ENCODE results near the gene HEXIM1.
"Not testable (repeated sequence)": the region's sequence is repeated elsewhere in the genome, so short reads cannot be mapped to it uniquely, and the experiment has no call there.

The HEXIM1 gene

DNA sequence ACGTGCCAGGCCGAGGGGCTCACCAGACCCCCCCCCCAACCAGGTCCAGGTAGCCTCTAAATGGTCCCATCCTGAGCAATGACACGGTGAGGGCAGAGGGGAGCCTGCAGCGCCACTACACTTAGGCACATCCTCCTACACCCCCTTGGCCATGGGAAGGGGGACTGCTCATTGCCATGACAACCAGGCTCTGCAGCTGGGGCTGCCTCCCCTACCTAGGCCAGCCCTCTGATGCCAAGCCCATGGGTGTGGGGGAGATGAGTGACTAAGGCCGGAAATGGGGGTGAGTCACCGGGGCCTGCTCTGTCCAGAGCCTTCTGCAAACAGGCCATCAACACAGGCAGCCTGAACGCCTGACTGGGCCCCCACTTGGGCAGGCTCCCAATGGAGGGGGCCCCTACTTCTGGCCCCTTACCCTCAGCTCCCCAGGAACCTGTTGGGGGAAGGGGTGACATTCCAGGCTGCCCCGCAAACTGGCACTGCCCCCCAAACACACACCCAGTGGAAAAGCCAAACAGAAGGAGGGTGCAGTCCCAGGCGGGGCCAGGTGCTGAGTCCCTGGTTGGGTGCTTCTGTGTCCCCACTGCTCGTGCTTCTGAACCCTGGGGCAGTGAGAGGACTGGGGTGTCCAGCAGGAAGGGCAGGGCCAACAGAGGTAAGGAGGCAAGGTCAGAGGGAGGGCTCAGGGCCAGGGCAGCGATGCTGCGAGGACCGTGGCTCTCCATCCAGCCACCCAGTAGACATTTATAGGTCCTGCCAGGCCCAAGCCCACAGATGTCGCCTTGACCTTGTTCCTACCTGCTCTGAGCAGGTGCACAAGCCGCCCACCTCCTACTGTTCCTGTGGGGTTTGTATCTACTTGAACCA, 24.1 kb upstream of the HEXIM1 start:
- Histone ChIP-seq H3K9ac (ENCODE audit: low read depth, low read length) (no peak overlapping the region), H3K4me3 (ENCODE audit: low read length) (no peak overlapping the region), H3K27me3 (ENCODE audit: insufficient read depth, low read length) (no peaks in the 10 kb centered on the region), H3K36me3 (ENCODE audit: insufficient read depth, low read length) (no peaks in the 10 kb centered on the region), H3K27ac (ENCODE audit: low read depth, low read length) (peak overlapping the region; percentile 37), H3K9me3 (ENCODE audit: insufficient read depth, low read depth, low read length) (no peaks in the 10 kb centered on the region), H3K4me1 (ENCODE audit: insufficient read depth, low read length) (no peaks in the 10 kb centered on the region)
- 78% methylated on average over 15 of the region's 15 CpGs for WGBS

- not testable (repeated sequence) for H3K9ac ChIP-seq (ENCODE audit: low read depth, low read length); H3K4me1 ChIP-seq (ENCODE audit: insufficient read depth, low read length); H3K36me3 ChIP-seq (ENCODE audit: insufficient read depth, low read length); H3K9me3 ChIP-seq (ENCODE audit: insufficient read depth, low read depth, low read length); H3K27me3 ChIP-seq (ENCODE audit: insufficient read depth, low read length); H3K4me3 ChIP-seq (ENCODE audit: low read length)
- H3K27ac ChIP-seq (ENCODE audit: low read depth, low read length) = peak overlapping the region; percentile 37; the same call in 1 of the 2 replicates
- WGBS = 82% methylated on average over 5 of the region's 5 CpGs
These were observed 23.5 kb upstream of the HEXIM1 start for GRCh38 chr17:45124797-45125122.

DNA sequence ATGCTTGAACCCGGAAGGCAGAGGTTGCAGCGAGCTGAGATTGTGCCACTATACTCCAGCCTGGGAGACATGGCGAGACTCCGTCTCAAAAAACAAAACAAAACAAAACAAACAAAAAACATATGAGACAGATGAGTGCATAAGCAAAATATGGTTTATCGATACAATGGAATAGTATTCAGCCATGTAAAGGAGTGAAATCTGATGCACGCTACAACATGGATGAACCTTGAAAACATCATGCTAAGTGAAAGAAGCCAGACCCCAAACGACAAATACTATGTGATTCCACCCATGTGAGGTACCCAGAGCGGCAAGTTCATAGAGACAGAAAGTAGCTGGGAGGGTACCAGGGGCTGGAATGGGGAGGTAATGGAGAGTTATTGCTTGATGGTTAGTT, 22.8 kb upstream of the HEXIM1 start:
- no peak overlapping the region for H3K27ac ChIP-seq (ENCODE audit: low read depth, low read length)
- H3K27me3 ChIP-seq (ENCODE audit: insufficient read depth, low read length) = no peaks in the 10 kb centered on the region
- no peak overlapping the region for H3K4me3 ChIP-seq (ENCODE audit: low read length)
- H3K9ac ChIP-seq (ENCODE audit: low read depth, low read length) = no peak overlapping the region
- WGBS = 96% methylated on average over 6 of the region's 8 CpGs
- peaks cover 3% of the 10 kb centered on the region; the same call in 1 of the 2 replicates for H3K4me1 ChIP-seq (ENCODE audit: insufficient read depth, low read length)
- H3K9me3 ChIP-seq (ENCODE audit: insufficient read depth, low read depth, low read length) = no peaks in the 10 kb centered on the region
- no peaks in the 10 kb centered on the region for H3K36me3 ChIP-seq (ENCODE audit: insufficient read depth, low read length)

- Histone ChIP-seq H3K9me3 (ENCODE audit: insufficient read depth, low read depth, low read length) (no peaks in the 10 kb centered on the region), H3K36me3 (ENCODE audit: insufficient read depth, low read length) (no peaks in the 10 kb centered on the region), H3K4me1 (ENCODE audit: insufficient read depth, low read length) (peaks cover 3% of the 10 kb centered on the region; the same call in 1 of the 2 replicates), H3K27me3 (ENCODE audit: insufficient read depth, low read length) (no peaks in the 10 kb centered on the region), H3K27ac (ENCODE audit: low read depth, low read length) (no peak overlapping the region), H3K4me3 (ENCODE audit: low read length) (no peak overlapping the region), H3K9ac (ENCODE audit: low read depth, low read length) (no peak overlapping the region)
- 92% methylated on average over 8 of the region's 8 CpGs for WGBS
These were observed 21.1 kb upstream of the HEXIM1 start for GRCh38 chr17:45127207-45127547.

DNA sequence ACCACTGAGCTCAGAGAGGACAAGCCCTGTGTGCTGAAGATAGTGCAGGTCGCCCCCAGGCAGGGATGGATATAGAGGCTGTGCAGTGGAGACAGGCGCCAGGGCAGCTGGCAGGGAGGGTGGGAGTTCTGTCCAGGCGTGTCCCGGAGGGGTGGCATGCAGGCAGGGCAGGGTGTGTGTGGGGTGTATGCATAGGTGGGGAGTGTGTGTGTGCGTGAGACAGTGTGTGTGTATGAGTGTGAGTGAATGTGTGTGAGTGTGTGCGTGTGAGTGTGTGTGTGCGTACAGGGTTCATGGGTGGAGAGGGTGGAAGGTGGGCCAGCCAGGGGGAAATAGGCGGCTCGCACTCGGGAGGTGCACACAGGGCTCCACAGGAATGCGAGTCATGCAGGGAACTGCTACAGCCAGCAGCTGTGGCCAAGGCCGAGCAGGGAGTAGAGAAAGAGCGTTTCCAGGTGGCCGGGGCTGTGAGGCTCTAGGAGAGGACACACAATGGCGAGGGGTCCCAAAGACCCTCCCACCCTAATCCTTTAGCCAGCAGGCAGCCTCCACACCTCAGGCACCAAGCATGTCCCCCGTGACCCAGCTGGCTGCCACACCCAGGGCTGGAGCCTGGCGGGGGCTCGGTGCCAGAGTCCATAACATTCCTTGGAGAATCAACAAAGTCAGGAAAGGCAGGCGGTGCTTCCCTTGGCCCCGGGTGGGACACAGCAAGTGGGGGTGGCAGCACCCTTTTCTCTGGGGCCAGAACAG, 20.6 kb upstream of the HEXIM1 start:
- Histone ChIP-seq H3K9ac (ENCODE audit: low read depth, low read length) (peak overlapping the region; percentile 38; the same call in 1 of the 2 replicates), H3K4me1 (ENCODE audit: insufficient read depth, low read length) (peaks cover 3% of the 10 kb centered on the region; the same call in 1 of the 2 replicates), H3K4me3 (ENCODE audit: low read length) (no peak overlapping the region), H3K27me3 (ENCODE audit: insufficient read depth, low read length) (no peaks in the 10 kb centered on the region), H3K27ac (ENCODE audit: low read depth, low read length) (peak overlapping the region; percentile 13), H3K9me3 (ENCODE audit: insufficient read depth, low read depth, low read length) (no peaks in the 10 kb centered on the region), H3K36me3 (ENCODE audit: insufficient read depth, low read length) (no peaks in the 10 kb centered on the region)
- 67% methylated on average over 20 of the region's 20 CpGs for WGBS

- Histone ChIP-seq H3K4me3 (ENCODE audit: low read length) (no peak overlapping the region), H3K9me3 (ENCODE audit: insufficient read depth, low read depth, low read length) (no peaks in the 10 kb centered on the region), H3K4me1 (ENCODE audit: insufficient read depth, low read length) (peaks cover 3% of the 10 kb centered on the region; the same call in 1 of the 2 replicates), H3K27ac (ENCODE audit: low read depth, low read length) (peak overlapping the region; percentile 13), H3K9ac (ENCODE audit: low read depth, low read length) (peak overlapping the region; percentile 38; the same call in 1 of the 2 replicates), H3K36me3 (ENCODE audit: insufficient read depth, low read length) (no peaks in the 10 kb centered on the region), H3K27me3 (ENCODE audit: insufficient read depth, low read length) (no peaks in the 10 kb centered on the region)
- 94% methylated on average over 5 of the region's 5 CpGs for WGBS
These were observed 19.9 kb upstream of the HEXIM1 start for GRCh38 chr17:45128331-45128730.

DNA sequence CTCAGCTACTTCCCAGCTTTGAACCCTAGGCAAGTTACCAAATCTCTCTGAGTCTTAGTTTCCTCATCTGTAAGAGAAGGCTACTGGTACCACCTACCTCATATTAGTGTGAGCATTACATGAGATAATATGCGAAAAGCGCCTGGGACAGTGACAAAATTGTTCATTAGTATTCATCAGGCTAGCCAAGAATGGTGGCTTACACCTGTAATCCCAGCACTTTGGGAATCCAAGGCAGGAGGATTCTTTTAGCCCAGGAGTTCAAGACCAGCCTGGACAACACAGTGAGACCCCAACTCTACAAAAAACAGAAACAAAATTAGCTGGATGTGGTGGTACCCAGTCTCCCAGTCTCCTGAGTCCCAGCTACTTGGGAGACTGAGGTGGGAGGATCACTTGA, 19.3 kb upstream of the HEXIM1 start:
- Histone ChIP-seq H3K36me3 (ENCODE audit: insufficient read depth, low read length) (no peaks in the 10 kb centered on the region), H3K4me3 (ENCODE audit: low read length) (no peak overlapping the region), H3K27me3 (ENCODE audit: insufficient read depth, low read length) (no peaks in the 10 kb centered on the region), H3K4me1 (ENCODE audit: insufficient read depth, low read length) (peaks cover 3% of the 10 kb centered on the region; the same call in 1 of the 2 replicates), H3K9me3 (ENCODE audit: insufficient read depth, low read depth, low read length) (no peaks in the 10 kb centered on the region), H3K9ac (ENCODE audit: low read depth, low read length) (no peak overlapping the region), H3K27ac (ENCODE audit: low read depth, low read length) (no peak overlapping the region)
- WGBS = 99% methylated on average over 2 of the region's 2 CpGs

GRCh38 chr17:45129426-45129939, 18.8 kb upstream of the HEXIM1 start:
- no peaks in the 10 kb centered on the region for H3K36me3 ChIP-seq (ENCODE audit: insufficient read depth, low read length)
- H3K4me1 ChIP-seq (ENCODE audit: insufficient read depth, low read length) = peaks cover 3% of the 10 kb centered on the region; the same call in 1 of the 2 replicates
- WGBS = 76% methylated on average over 9 of the region's 10 CpGs
- no peaks in the 10 kb centered on the region for H3K27me3 ChIP-seq (ENCODE audit: insufficient read depth, low read length)
- no peaks in the 10 kb centered on the region for H3K9me3 ChIP-seq (ENCODE audit: insufficient read depth, low read depth, low read length)
- no peak overlapping the region for H3K9ac ChIP-seq (ENCODE audit: low read depth, low read length)
- H3K27ac ChIP-seq (ENCODE audit: low read depth, low read length) = no peak overlapping the region; the same call in 1 of the 2 replicates
- H3K4me3 ChIP-seq (ENCODE audit: low read length) = no peak overlapping the region

- Histone ChIP-seq H3K9ac (ENCODE audit: low read depth, low read length) (no peak overlapping the region), H3K4me1 (ENCODE audit: insufficient read depth, low read length) (peaks cover 3% of the 10 kb centered on the region; the same call in 1 of the 2 replicates), H3K27ac (ENCODE audit: low read depth, low read length) (no peak overlapping the region; the same call in 1 of the 2 replicates), H3K36me3 (ENCODE audit: insufficient read depth, low read length) (no peaks in the 10 kb centered on the region), H3K4me3 (ENCODE audit: low read length) (no peak overlapping the region), H3K9me3 (ENCODE audit: insufficient read depth, low read depth, low read length) (no peaks in the 10 kb centered on the region), H3K27me3 (ENCODE audit: insufficient read depth, low read length) (no peaks in the 10 kb centered on the region)
- 85% methylated on average over 12 of the region's 13 CpGs for WGBS
These were observed 18.2 kb upstream of the HEXIM1 start for GRCh38 chr17:45129940-45130680.

- 91% methylated on average over 17 of the region's 17 CpGs for WGBS
- Histone ChIP-seq H3K4me3 (ENCODE audit: low read length) (peak overlapping the region; percentile 63), H3K27me3 (ENCODE audit: insufficient read depth, low read length) (no peaks in the 10 kb centered on the region), H3K27ac (ENCODE audit: low read depth, low read length) (no peak overlapping the region), H3K9ac (ENCODE audit: low read depth, low read length) (no peak overlapping the region), H3K9me3 (ENCODE audit: insufficient read depth, low read depth, low read length) (no peaks in the 10 kb centered on the region), H3K36me3 (ENCODE audit: insufficient read depth, low read length) (no peaks in the 10 kb centered on the region), H3K4me1 (ENCODE audit: insufficient read depth, low read length) (peaks cover 3% of the 10 kb centered on the region; the same call in 1 of the 2 replicates)
These were observed 17.3 kb upstream of the HEXIM1 start for GRCh38 chr17:45130681-45131615.
